HG03159 (cell line): Measurements from ENCODE around the gene GUF1.
"Not testable (repeated sequence)": the region's sequence is repeated elsewhere in the genome, so short reads cannot be mapped to it uniquely, and the experiment has no call there.

ENCODE experiments used
- ATAC-seq: cut with Tn5 transposase; IDR thresholded peaks from one replicate; pipeline ENCODE4 v1.9.1; 2021; ENCODE audit warnings: mild to moderate bottlenecking, moderate library complexity; ENCODE audit not compliant: unreplicated experiment

The GUF1 gene

GRCh38 chr4:44700427-44700826, 22.2 kb downstream of the GUF1 start:
- no peak for ATAC-seq

GRCh38 chr4:44701037-44701436, 22.8 kb downstream of the GUF1 start:
- no peak for ATAC-seq

- no peak for ATAC-seq
Observed at GRCh38 chr4:44704673-44705072, 26.5 kb downstream of the GUF1 start.

GRCh38 chr4:44713125-44713524, 34.9 kb downstream of the GUF1 start:
- ATAC-seq: no peak

- ATAC-seq: no peak
Observed at GRCh38 chr4:44716597-44716996, 38.4 kb downstream of the GUF1 start.

- no peak for ATAC-seq
Observed at GRCh38 chr4:44720371-44720770, 42.2 kb downstream of the GUF1 start.

- no peak for ATAC-seq
Observed at GRCh38 chr4:44722001-44722400, 43.8 kb downstream of the GUF1 start.

GRCh38 chr4:44725166-44725565, 46.9 kb downstream of the GUF1 start:
- ATAC-seq: no peak

- no peak for ATAC-seq
Observed at GRCh38 chr4:44725726-44726037, 47.5 kb downstream of the GUF1 start.

- peak; percentile 91 for ATAC-seq
Observed at GRCh38 chr4:44726038-44726871, 48.0 kb downstream of the GUF1 start, which contains the start of gene GNPDA2. Gene GNPDA2 (minus strand): TSS chr4:44726556. CDS start chr4:44722207, 4,349 bp downstream.

- ATAC-seq: no peak
Observed at GRCh38 chr4:44727471-44727870, 49.3 kb downstream of the GUF1 start.

- not testable (repeated sequence) for ATAC-seq
Observed at GRCh38 chr4:44728694-44729093, 50.5 kb downstream of the GUF1 start.

GRCh38 chr4:44736900-44737299, 58.7 kb downstream of the GUF1 start:
- no peak for ATAC-seq

GRCh38 chr4:44738615-44739014, 60.4 kb downstream of the GUF1 start:
- ATAC-seq: peak; percentile 91

GRCh38 chr4:44740201-44740600, 62.0 kb downstream of the GUF1 start:
- ATAC-seq: no peak
